Progenitor cell of endocrine pancreas (in vitro differentiated cells): ENCODE measurements around the gene GLMN. TPM values are rescaled to one million over a fixed set of nuclear protein-coding genes. Genes with fewer than 3 reads are reported as not detected.

Source experiments
- DNase-seq: peaks from one replicate; pipeline ENCODE4 v3.0.0; 2021; ENCODE audit warnings: low spot score; ENCODE audit not compliant: unreplicated experiment
- H3K27ac Mint-ChIP-seq: 2 replicates; pipeline ENCODE4 v1.8.0; 2021; ENCODE audit warnings: mild to moderate bottlenecking, moderate library complexity, mixed read lengths
- H3K27me3 Mint-ChIP-seq: 2 replicates; pipeline ENCODE4 v1.8.0; 2021; ENCODE audit warnings: mixed read lengths
- H3K36me3 Mint-ChIP-seq: 2 replicates; pipeline ENCODE4 v1.8.0; 2022; ENCODE audit warnings: mixed read lengths; ENCODE audit not compliant: insufficient read depth
- H3K4me1 Mint-ChIP-seq: 2 replicates; pipeline ENCODE4 v1.8.0; 2021; ENCODE audit warnings: low read depth, mixed read lengths
- H3K4me3 Mint-ChIP-seq: 2 replicates; pipeline ENCODE4 v1.8.0; 2021; ENCODE audit warnings: low read depth, mild to moderate bottlenecking, moderate library complexity, mixed read lengths
- H3K9me3 Mint-ChIP-seq: 2 replicates; pipeline ENCODE4 v1.8.0; 2021; ENCODE audit warnings: low read depth, mixed read lengths
- CTCF ChIP-seq: fragments of 200-600 bp; sonication (generic); IDR thresholded peaks from one replicate; pipeline ENCODE4 v1.5.0; 2021; ENCODE audit warnings: antibody characterized with exemption, mild to moderate bottlenecking; ENCODE audit not compliant: unreplicated experiment
- total RNA-seq: library from RNA; stranded (reverse); gene quantifications from 2 replicates; pipeline ENCODE4 v1.2.1, GENCODE V29; 2021

GLMN gene
- total RNA-seq, 1 donor from 2014 or later: 18.2 TPM

- H3K36me3 Mint-ChIP-seq: no peaks in the 10 kb centered on the region
- peaks cover 4% of the 10 kb centered on the region for H3K27me3 Mint-ChIP-seq
Observed at GRCh38 chr1:92240034-92240433, 58.8 kb downstream of the GLMN start.

GRCh38 chr1:92230736-92231135, 68.1 kb downstream of the GLMN start:
- Mint-ChIP-seq H3K36me3 (no peaks in the 10 kb centered on the region), H3K27me3 (no peaks in the 10 kb centered on the region), H3K27ac (no peak overlapping the region), H3K9me3 (no peaks in the 10 kb centered on the region), H3K4me1 (no peaks in the 10 kb centered on the region), H3K4me3 (no peak overlapping the region)
- no peak for DNase-seq
- no peak for TF ChIP-seq CTCF

More at GRCh38 chr1:92240034-92240433, 58.8 kb downstream of the GLMN start:
- Mint-ChIP-seq H3K4me1 (no peaks in the 10 kb centered on the region), H3K4me3 (no peak overlapping the region), H3K27ac (no peak overlapping the region), H3K9me3 (no peaks in the 10 kb centered on the region)
- no peak for DNase-seq
- TF ChIP-seq CTCF: no peak

- TF ChIP-seq CTCF: no peak
- no peaks in the 10 kb centered on the region for H3K9me3 Mint-ChIP-seq
- no peaks in the 10 kb centered on the region for H3K27me3 Mint-ChIP-seq
- no peaks in the 10 kb centered on the region for H3K4me1 Mint-ChIP-seq
- H3K4me3 Mint-ChIP-seq: no peak overlapping the region
- H3K36me3 Mint-ChIP-seq: no peaks in the 10 kb centered on the region
- H3K27ac Mint-ChIP-seq: no peak overlapping the region
- DNase-seq: no peak
Observed at GRCh38 chr1:92228401-92228800, 70.4 kb downstream of the GLMN start.

GRCh38 chr1:92219028-92219427, 79.8 kb downstream of the GLMN start:
- H3K4me1 Mint-ChIP-seq: no peaks in the 10 kb centered on the region
- no peak for TF ChIP-seq CTCF
- no peak for DNase-seq
- no peaks in the 10 kb centered on the region for H3K27me3 Mint-ChIP-seq
- H3K9me3 Mint-ChIP-seq: no peaks in the 10 kb centered on the region
- no peak overlapping the region for H3K4me3 Mint-ChIP-seq
- H3K36me3 Mint-ChIP-seq: no peaks in the 10 kb centered on the region
- H3K27ac Mint-ChIP-seq: no peak overlapping the region

- no peak overlapping the region for H3K27ac Mint-ChIP-seq
- TF ChIP-seq CTCF: no peak
- no peak overlapping the region for H3K4me3 Mint-ChIP-seq
- H3K4me1 Mint-ChIP-seq: no peaks in the 10 kb centered on the region
- no peaks in the 10 kb centered on the region for H3K27me3 Mint-ChIP-seq
- H3K36me3 Mint-ChIP-seq: no peaks in the 10 kb centered on the region
- no peaks in the 10 kb centered on the region for H3K9me3 Mint-ChIP-seq
- DNase-seq: no peak
Observed at GRCh38 chr1:92218559-92218958, 80.2 kb downstream of the GLMN start.
